ENCODE data around the gene SLC49A4.

Gene SLC49A4

DNA sequence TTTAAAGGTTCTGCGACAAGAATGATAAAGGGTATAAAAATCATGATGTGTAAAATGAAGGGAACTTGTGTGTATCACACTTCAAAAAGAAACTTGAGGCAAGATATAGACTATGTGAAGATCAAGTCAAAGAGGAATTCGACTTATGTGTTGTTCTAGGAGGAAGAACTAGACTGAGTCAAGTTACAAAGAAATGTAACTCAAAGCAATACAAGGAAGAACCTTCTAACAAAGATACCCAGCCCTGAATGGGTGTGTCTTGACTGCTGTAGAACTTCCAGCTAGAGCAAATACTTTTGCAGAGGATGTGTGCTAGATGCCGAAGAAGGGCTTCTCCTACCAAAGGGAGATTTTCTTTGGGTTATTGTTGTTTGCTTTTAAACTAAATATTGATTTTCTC is 2.4 kb downstream of the SLC49A4 start:
- Mint-ChIP-seq H3K27me3 (no peaks in the 10 kb centered on the region), H3K27ac (no peak overlapping the region), H3K4me3 (no peak overlapping the region), H3K36me3 (peaks cover 3% of the 10 kb centered on the region), H3K9me3 (no peaks in the 10 kb centered on the region), H3K4me1 (peaks cover 25% of the 10 kb centered on the region)
- ATAC-seq (ENCODE audit: low read depth): no peak
- DNase-seq (ENCODE audit: low spot score in 2 of 2): no peak

DNA sequence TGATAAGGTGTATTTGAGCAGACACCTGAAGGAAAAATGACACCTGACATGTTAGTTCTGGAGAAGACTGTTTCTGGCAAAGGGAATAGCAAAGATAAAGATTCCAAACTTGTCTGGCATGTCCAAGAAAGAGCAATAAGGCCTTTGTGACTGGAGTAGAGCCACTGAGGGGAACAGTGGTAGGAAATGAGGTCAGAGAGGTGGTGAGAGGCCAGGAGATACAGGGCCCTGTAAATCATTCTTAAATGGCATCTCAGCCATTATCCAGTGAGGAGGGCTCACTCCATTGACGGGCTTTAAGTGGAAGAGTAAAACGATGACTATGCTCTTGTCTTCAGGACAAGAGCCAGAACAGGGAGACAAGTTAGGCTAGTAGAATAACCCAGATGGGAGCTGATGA is 4.5 kb downstream of the SLC49A4 start:
- Mint-ChIP-seq H3K36me3 (peaks cover 16% of the 10 kb centered on the region), H3K4me1 (peaks cover 25% of the 10 kb centered on the region), H3K9me3 (no peaks in the 10 kb centered on the region), H3K27ac (no peak overlapping the region), H3K4me3 (no peak overlapping the region), H3K27me3 (no peaks in the 10 kb centered on the region)
- DNase-seq (ENCODE audit: low spot score in 2 of 2) (no peak), ATAC-seq (ENCODE audit: low read depth) (no peak)

DNA sequence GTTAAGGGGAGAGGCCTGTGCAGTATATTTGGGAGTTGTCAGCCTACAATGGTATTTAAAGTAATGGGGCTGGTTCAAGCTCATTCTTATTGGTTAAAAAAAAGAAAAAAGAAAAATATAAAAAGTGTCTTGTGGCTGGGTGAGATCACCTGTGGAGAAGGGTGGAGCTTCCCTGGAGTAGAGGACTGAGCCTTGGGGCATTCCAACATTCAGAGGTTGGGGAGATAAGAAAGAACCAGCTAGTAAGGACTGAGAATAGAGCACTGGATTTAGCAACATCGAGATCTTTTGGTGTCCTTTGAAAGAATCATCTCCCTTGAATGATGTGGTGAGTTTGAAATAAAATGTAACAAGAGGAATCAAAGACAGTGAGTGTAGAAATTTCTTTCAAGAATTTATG is 5.2 kb downstream of the SLC49A4 start:
- ATAC-seq (ENCODE audit: low read depth) (no peak), DNase-seq (ENCODE audit: low spot score in 2 of 2) (no peak)
- Mint-ChIP-seq H3K4me1 (peaks cover 21% of the 10 kb centered on the region), H3K27me3 (no peaks in the 10 kb centered on the region), H3K36me3 (peaks cover 16% of the 10 kb centered on the region), H3K9me3 (no peaks in the 10 kb centered on the region), H3K4me3 (no peak overlapping the region), H3K27ac (no peak overlapping the region)

DNA sequence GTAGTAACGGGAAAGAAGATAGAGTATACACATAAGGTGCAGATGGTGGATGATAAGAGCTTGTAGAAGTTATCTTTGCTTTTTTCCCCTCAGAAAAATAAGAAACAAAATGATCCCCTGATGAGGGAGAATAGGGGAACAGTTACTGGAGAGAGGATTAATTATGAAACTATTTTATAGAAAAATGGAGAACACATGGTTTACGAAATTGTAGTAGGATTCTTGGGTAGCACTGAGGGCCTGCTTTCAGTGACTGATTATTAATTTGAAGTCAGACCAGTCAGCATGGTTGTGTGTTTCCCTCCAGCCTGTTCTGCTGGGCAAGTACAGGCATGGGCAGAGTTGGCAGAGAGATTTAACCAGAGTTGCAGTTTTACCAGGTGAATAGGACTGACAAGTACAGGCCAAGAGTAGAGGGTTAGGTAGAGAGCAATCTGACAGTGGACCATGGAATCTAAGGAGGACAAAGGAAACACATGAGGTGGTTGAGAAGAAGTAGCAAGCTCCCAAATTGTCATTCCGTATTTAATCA is 5.9 kb downstream of the SLC49A4 start:
- no peaks in the 10 kb centered on the region for H3K27me3 Mint-ChIP-seq
- no peaks in the 10 kb centered on the region for H3K9me3 Mint-ChIP-seq
- H3K4me1 Mint-ChIP-seq: peaks cover 18% of the 10 kb centered on the region
- peaks cover 16% of the 10 kb centered on the region for H3K36me3 Mint-ChIP-seq
- H3K27ac Mint-ChIP-seq: no peak overlapping the region
- H3K4me3 Mint-ChIP-seq: no peak overlapping the region
- DNase-seq (ENCODE audit: low spot score in 2 of 2) (no peak), ATAC-seq (ENCODE audit: low read depth) (no peak)

DNA sequence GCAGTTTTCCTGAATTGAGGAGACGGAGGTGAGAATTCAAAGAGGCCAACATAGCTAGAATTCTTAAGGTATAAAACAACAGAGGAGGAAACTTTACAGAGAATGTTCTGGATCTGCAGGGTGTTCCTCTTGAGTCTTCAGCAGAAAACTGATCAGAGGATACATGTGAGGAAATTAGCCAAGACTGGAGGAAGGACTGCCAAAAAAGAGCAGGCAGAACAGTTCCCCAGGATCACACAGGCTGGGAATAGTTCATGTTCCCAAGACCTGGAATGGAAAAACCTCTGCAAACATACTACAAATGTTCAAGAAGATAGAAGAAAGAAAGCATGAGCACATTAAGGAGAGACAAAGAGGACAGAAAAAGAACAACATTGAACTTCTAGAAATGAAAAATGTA is 7.5 kb downstream of the SLC49A4 start:
- no peak for ATAC-seq (ENCODE audit: low read depth)
- no peak for DNase-seq (ENCODE audit: low spot score in 2 of 2)
- Mint-ChIP-seq H3K4me3 (no peak overlapping the region), H3K4me1 (peaks cover 7% of the 10 kb centered on the region), H3K27me3 (no peaks in the 10 kb centered on the region), H3K36me3 (peaks cover 18% of the 10 kb centered on the region), H3K9me3 (no peaks in the 10 kb centered on the region), H3K27ac (peak overlapping the region; percentile 15)

DNA sequence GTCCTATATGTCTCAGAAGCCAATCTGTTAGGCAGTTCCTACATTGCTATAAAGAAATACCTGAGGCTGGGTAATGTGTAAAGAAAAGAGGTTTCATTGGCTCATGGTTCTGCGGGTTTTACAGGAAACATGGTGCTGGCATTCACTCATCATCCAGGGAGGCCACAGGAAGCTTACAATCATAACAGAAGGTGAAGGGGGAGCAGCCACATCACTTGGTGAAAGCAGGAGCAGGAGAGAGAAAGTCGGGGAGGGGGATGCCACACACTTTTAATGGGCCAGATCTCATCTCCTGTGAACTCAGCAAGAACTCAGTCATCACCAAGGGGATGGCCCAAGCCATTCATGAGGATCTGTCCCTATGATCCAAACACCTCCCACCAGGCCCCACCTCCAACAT is 9.1 kb downstream of the SLC49A4 start:
- Mint-ChIP-seq H3K9me3 (no peaks in the 10 kb centered on the region), H3K36me3 (peaks cover 26% of the 10 kb centered on the region), H3K4me1 (peaks cover 7% of the 10 kb centered on the region), H3K27me3 (no peaks in the 10 kb centered on the region), H3K27ac (no peak overlapping the region), H3K4me3 (no peak overlapping the region)
- ATAC-seq (ENCODE audit: low read depth) (no peak), DNase-seq (ENCODE audit: low spot score in 2 of 2) (no peak)

DNA sequence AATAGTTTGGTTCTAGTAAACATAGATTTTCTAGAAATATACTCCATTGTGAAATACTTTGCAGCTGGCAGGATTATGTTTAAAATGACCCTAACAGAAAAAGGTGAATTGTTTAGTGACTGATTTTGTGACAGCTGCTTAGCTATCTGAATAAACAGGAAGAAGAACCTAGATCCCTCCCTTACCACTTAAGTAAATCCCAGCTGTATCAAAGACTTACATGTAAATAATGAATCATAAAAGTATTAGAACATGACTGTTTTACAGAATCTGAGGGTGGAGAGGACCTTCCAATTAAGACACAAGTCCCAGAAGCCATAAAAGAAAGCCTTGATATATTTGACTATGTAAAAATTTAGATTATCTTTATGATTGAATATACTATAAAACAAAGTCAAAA is 15.9 kb downstream of the SLC49A4 start:
- no peaks in the 10 kb centered on the region for H3K9me3 Mint-ChIP-seq
- H3K4me3 Mint-ChIP-seq: no peak overlapping the region
- ATAC-seq (ENCODE audit: low read depth): no peak
- no peaks in the 10 kb centered on the region for H3K4me1 Mint-ChIP-seq
- DNase-seq (ENCODE audit: low spot score in 2 of 2): no peak
- no peak overlapping the region for H3K27ac Mint-ChIP-seq
- H3K27me3 Mint-ChIP-seq: no peaks in the 10 kb centered on the region
- peaks cover 20% of the 10 kb centered on the region for H3K36me3 Mint-ChIP-seq

DNA sequence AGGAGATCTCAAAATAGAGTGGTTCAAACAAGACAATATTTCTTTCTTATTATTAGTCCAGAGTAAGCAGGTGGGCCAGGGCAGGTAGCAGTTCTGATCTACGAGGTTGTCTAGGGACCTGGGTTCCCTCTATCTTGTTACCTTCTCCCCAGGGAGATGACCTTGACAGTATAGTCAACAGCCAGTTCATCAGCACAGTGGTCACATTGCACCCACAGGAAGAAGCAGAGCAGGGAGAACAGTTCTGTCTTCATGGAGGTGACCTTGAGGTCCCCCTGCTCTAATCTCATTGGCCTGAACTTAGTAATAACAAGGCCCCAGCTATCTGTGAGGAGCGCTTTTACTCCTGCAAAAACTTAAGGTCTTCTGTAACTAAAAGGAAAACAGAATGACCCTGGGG is 21.7 kb downstream of the SLC49A4 start:
- no peaks in the 10 kb centered on the region for H3K9me3 Mint-ChIP-seq
- no peaks in the 10 kb centered on the region for H3K27me3 Mint-ChIP-seq
- DNase-seq (ENCODE audit: low spot score in 2 of 2) (no peak), ATAC-seq (ENCODE audit: low read depth) (no peak)
- no peak overlapping the region for H3K4me3 Mint-ChIP-seq
- H3K27ac Mint-ChIP-seq: no peak overlapping the region
- peaks cover 16% of the 10 kb centered on the region for H3K36me3 Mint-ChIP-seq
- no peaks in the 10 kb centered on the region for H3K4me1 Mint-ChIP-seq

DNA sequence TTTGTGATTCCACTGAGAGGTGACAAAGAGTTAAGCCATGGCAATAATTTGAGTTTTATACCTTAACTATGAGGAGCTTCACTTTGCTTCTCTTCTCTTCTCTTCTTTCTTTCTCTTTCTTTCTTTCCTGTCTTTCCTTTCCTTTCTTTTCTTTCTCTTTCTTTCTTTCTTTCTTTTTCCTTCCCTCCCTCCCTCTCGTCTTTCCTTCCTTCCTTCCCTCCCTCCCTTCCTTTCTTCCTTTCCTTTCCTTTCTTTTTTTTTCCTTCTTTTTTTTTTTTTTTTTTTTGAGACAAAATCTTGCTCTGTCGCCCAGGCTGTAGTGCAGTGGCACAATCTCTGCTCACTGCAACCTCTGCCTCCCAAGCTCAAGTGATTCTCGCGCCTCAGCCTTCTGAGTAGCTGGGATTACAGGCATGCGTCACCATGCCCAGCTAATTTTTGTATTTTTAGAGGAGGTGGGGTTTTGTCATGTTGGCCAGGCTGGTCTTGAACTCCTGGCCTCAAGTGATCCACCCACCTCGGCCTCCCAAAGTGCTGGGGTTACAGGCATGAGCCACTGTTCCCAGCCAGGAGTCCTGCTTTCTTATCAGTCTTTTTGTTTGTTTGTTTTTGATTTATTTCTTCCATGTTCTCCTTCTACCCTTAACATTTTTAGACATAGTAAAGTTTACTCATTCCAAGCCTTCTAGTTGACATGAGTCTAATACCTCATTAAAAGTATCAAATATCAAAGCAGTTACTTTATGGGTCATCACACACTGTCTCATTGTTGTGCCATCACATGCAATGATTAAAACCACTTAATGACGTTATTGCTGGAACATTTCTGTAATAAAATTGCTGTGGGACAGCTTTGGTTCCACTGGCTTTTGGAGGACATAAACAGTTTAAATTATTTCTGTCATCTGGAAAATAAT is 29.9 kb downstream of the SLC49A4 start:
- DNase-seq (ENCODE audit: low spot score in 2 of 2) (no peak), ATAC-seq (ENCODE audit: low read depth) (no peak)
- Mint-ChIP-seq H3K27me3 (no peaks in the 10 kb centered on the region), H3K4me1 (peaks cover 2% of the 10 kb centered on the region), H3K4me3 (no peak overlapping the region), H3K27ac (no peak overlapping the region), H3K36me3 (peaks cover 31% of the 10 kb centered on the region), H3K9me3 (no peaks in the 10 kb centered on the region)

DNA sequence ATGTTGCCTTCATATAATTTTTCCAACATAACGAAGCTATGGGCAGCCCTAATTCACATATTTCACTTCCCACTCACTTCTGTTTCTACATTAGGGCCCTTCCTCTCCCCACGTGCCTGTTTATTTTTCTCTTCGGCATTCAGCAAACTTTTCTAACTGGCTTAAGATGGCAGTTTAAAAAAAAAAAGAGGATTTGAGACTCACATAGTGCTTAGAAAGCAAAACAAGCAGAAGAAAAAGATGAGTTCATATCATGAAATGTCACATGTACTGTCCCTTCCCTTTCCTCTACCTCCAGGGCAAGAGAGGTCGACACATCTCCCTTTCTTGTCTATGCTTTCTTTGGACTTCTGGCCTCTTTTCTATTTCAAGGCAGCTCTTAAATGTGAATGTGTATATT is 30.6 kb downstream of the SLC49A4 start:
- Mint-ChIP-seq H3K27me3 (no peaks in the 10 kb centered on the region), H3K4me1 (peaks cover 2% of the 10 kb centered on the region), H3K9me3 (no peaks in the 10 kb centered on the region), H3K4me3 (no peak overlapping the region), H3K36me3 (peaks cover 31% of the 10 kb centered on the region), H3K27ac (no peak overlapping the region)
- DNase-seq (ENCODE audit: low spot score in 2 of 2) (no peak), ATAC-seq (ENCODE audit: low read depth) (no peak)

DNA sequence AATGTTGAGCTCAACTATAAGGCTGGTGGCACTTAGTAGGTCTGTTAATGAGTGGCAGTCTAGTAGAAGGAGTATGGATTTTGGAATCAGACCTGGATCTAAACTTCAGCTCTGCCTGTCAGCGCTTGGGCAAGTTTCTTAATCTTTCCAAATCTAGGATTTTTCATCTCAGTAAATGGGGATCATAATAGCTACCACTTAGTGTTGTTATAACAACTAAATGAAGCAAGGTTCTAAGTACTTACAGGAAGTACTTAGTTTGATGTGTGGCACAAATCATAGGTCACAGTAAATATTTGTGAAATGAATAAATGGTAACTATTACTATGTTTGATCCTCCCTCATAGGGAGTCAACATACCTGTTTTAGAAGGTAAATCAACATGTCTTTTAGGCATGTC is 31.4 kb downstream of the SLC49A4 start:
- Mint-ChIP-seq H3K4me1 (peaks cover 2% of the 10 kb centered on the region), H3K27me3 (no peaks in the 10 kb centered on the region), H3K4me3 (no peak overlapping the region), H3K9me3 (no peaks in the 10 kb centered on the region), H3K27ac (no peak overlapping the region), H3K36me3 (peaks cover 27% of the 10 kb centered on the region)
- DNase-seq (ENCODE audit: low spot score in 2 of 2): no peak
- ATAC-seq (ENCODE audit: low read depth): no peak

DNA sequence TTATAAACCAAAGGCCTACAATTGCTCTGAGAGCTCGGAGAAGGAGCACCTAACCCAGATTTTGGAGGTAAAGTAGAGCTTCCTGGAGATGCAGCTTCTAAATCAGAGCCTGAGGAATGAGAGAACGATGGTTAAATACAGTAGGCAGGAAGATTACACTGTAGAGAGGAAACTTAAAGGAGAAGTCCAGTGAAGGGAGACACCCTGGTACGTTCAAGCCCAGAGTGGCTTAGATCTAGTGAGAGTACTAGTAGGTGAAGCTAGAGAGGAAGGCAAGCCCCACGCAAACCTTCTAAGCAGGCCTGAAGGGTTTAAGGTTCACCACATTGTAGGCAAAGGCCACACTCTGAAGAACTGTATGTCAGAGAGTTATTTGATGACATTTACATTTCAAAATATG is 33.4 kb downstream of the SLC49A4 start:
- ATAC-seq (ENCODE audit: low read depth): no peak
- Mint-ChIP-seq H3K9me3 (no peaks in the 10 kb centered on the region), H3K27me3 (no peaks in the 10 kb centered on the region), H3K4me3 (no peak overlapping the region), H3K27ac (no peak overlapping the region), H3K36me3 (peaks cover 24% of the 10 kb centered on the region), H3K4me1 (peaks cover 2% of the 10 kb centered on the region)
- no peak for DNase-seq (ENCODE audit: low spot score in 2 of 2)

DNA sequence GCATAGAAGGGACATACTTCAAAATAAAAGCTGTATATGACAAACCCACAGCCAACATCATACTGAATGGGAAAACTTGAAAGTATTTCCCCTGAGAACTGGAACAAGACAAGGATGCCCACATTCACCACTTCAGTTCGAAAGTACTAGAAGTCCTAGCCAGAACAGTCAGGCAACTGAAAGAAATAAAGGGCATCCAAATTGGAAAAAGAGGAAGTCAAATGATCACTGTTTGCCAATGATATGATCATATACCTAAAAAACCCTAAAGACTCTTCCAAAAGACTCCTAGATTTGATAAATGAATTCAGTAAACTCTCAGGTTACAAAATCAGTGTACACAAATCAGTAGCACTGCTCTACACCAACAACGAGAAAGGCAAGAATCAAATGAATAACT is 40.7 kb downstream of the SLC49A4 start:
- DNase-seq (ENCODE audit: low spot score in 2 of 2) (no peak), ATAC-seq (ENCODE audit: low read depth) (no peak)
- H3K9me3 Mint-ChIP-seq: no peaks in the 10 kb centered on the region
- no peak overlapping the region for H3K27ac Mint-ChIP-seq
- H3K36me3 Mint-ChIP-seq: peaks cover 20% of the 10 kb centered on the region
- H3K4me1 Mint-ChIP-seq: no peaks in the 10 kb centered on the region
- H3K27me3 Mint-ChIP-seq: no peaks in the 10 kb centered on the region
- H3K4me3 Mint-ChIP-seq: no peak overlapping the region

DNA sequence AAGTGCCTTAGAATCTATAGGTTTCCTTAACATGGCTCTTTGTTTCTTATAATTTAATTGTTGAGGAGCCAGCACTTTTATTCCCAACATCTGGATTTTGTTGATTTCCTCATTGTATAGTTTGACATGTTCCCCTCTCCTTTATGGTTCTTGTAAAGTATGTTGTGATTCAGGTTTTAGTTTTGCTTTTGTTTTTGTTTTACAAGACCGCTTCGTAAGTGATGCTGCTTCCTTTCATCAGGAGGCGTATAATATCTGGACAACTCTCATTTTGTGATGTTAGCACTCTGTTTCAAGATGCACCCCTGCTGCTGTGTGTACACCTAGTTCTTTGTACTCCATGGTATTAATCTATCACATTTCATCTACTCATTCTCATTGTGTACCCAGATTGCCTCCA is 48.7 kb downstream of the SLC49A4 start:
- Mint-ChIP-seq H3K36me3 (peaks cover 22% of the 10 kb centered on the region), H3K4me3 (peak overlapping the region; percentile 3), H3K27ac (no peak overlapping the region), H3K4me1 (no peaks in the 10 kb centered on the region), H3K27me3 (no peaks in the 10 kb centered on the region), H3K9me3 (no peaks in the 10 kb centered on the region)
- no peak for DNase-seq (ENCODE audit: low spot score in 2 of 2)
- no peak for ATAC-seq (ENCODE audit: low read depth)

DNA sequence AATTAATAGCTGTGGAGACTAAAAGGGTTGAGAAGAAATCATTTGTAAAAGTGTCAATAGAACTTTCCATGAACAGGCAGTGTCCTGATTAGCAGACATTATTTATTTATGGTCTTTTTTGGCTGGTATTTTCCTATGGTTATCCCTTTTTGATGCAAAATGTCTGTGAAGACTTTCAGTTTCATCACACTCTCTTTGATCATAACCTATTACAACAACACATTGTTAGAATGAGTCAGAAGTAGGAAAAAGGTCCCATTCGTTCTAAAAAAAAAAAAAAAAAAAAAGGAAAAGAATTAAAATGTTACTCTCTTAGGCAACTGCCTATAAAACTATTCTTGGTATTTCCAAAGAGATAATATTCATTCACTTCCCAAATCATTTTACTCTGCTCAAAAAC is 62.1 kb downstream of the SLC49A4 start:
- H3K9me3 Mint-ChIP-seq: no peaks in the 10 kb centered on the region
- ATAC-seq (ENCODE audit: low read depth) (no peak), DNase-seq (ENCODE audit: low spot score in 2 of 2) (no peak)
- no peak overlapping the region for H3K27ac Mint-ChIP-seq
- H3K4me1 Mint-ChIP-seq: no peaks in the 10 kb centered on the region
- no peak overlapping the region for H3K4me3 Mint-ChIP-seq
- no peaks in the 10 kb centered on the region for H3K27me3 Mint-ChIP-seq
- H3K36me3 Mint-ChIP-seq: peaks cover 7% of the 10 kb centered on the region
